Renal pelvis (tissue), 12 donors: Measurements from ENCODE around the gene EFNB3. TPM values are rescaled to one million over a fixed set of nuclear protein-coding genes. Genes with fewer than 3 reads are reported as not detected.

Experiments used
- DNase-seq: peaks from one replicate; pipeline ENCODE4 v3.0.0-alpha.2; 2013
- long read RNA-seq, 16 experiments: transcript quantifications; one replicate each; lab custom pipeline, GENCODE V29; 2026
- polyA plus RNA-seq, 3 donors: library from polyadenylated mRNA; unstranded; fragments of 120-200 nt; gene quantifications; one replicate each; pipeline ENCODE4 v1.2.1, GENCODE V29; 2013; ENCODE audit not compliant: insufficient read length in 3 of 3

Gene EFNB3
- 10 to 100 TPM; 21.3 to 29.1 (median 23.8) TPM for polyA plus RNA-seq
- long read RNA-seq, donor 1, transcript EFNB3-201 (5 exons, 3,222 nt), result major isoform, 12 of 12 reads
- long read RNA-seq, donor 1, partial matches to known transcripts, result 0 of 12 reads
- long read RNA-seq, donor 1, other reads (novel, unspliced or antisense), result 0 of 12 reads
- long read RNA-seq, donor 2, transcript EFNB3-201 (5 exons, 3,222 nt), result major isoform, 7 of 7 reads
- long read RNA-seq, donor 2, partial matches to known transcripts, result 0 of 7 reads
- long read RNA-seq, donor 2, other reads (novel, unspliced or antisense), result 0 of 7 reads
- long read RNA-seq, donor 3, partial matches to known transcripts, result 0 of 4 reads
- long read RNA-seq, donor 3, other reads (novel, unspliced or antisense), result 0 of 4 reads
- long read RNA-seq, donor 4, transcript EFNB3-201 (5 exons, 3,222 nt), result major isoform, 7 of 12 reads
- long read RNA-seq, donor 4, partial matches to known transcripts, result 5 of 12 reads
- long read RNA-seq, donor 4, other reads (novel, unspliced or antisense), result 0 of 12 reads
- long read RNA-seq, donor 5, partial matches to known transcripts, result 11 of 12 reads
- long read RNA-seq, donor 5, other reads (novel, unspliced or antisense), result 0 of 12 reads
- long read RNA-seq, donor 6, transcript EFNB3-201 (5 exons, 3,222 nt), result major isoform, 7 of 7 reads
- long read RNA-seq, donor 6, partial matches to known transcripts, result 0 of 7 reads
- long read RNA-seq, donor 6, other reads (novel, unspliced or antisense), result 0 of 7 reads
- long read RNA-seq, donor 7, transcript EFNB3-201 (5 exons, 3,222 nt), result major isoform, 5 of 5 reads
- long read RNA-seq, donor 7, partial matches to known transcripts, result 0 of 5 reads
- long read RNA-seq, donor 7, other reads (novel, unspliced or antisense), result 0 of 5 reads
- long read RNA-seq, donor 8, partial matches to known transcripts, result 0 of 4 reads
- long read RNA-seq, donor 8, other reads (novel, unspliced or antisense), result 0 of 4 reads
- long read RNA-seq, donor 9, transcript EFNB3-201 (5 exons, 3,222 nt), result major isoform, 5 of 10 reads
- long read RNA-seq, donor 9, partial matches to known transcripts, result 5 of 10 reads
- long read RNA-seq, donor 9, other reads (novel, unspliced or antisense), result 0 of 10 reads
- long read RNA-seq, donor 10, transcript EFNB3-201 (5 exons, 3,222 nt), result major isoform, 8 of 8 reads
- long read RNA-seq, donor 10, partial matches to known transcripts, result 0 of 8 reads
- long read RNA-seq, donor 10, other reads (novel, unspliced or antisense), result 0 of 8 reads
- long read RNA-seq, donor 11, transcript EFNB3-201 (5 exons, 3,222 nt), result major isoform, 5 of 5 reads
- long read RNA-seq, donor 11, partial matches to known transcripts, result 0 of 5 reads
- long read RNA-seq, donor 11, other reads (novel, unspliced or antisense), result 0 of 5 reads
- long read RNA-seq, donor 12, transcript EFNB3-201 (5 exons, 3,222 nt), result major isoform, 15 of 15 reads
- long read RNA-seq, donor 12, partial matches to known transcripts, result 0 of 15 reads
- long read RNA-seq, donor 12, other reads (novel, unspliced or antisense), result 0 of 15 reads
- long read RNA-seq, donor 13, partial matches to known transcripts, result 0 of 4 reads
- long read RNA-seq, donor 13, other reads (novel, unspliced or antisense), result 0 of 4 reads
- long read RNA-seq, donor 14, result 0 reads
- long read RNA-seq, donor 15, result 0 reads
- long read RNA-seq, donor 16, transcript EFNB3-201 (5 exons, 3,222 nt), result major isoform, 6 of 6 reads
- long read RNA-seq, donor 16, partial matches to known transcripts, result 0 of 6 reads
- long read RNA-seq, donor 16, other reads (novel, unspliced or antisense), result 0 of 6 reads

GRCh38 chr17:7704601-7705268 lies at the start of gene EFNB3:
Gene EFNB3 (plus strand): TSS chr17:7705202. CDS start chr17:7705599, 397 bp downstream.
- DNase-seq, result peak; percentile 76

GRCh38 chr17:7655541-7655840 lies 49.5 kb upstream of the EFNB3 start:
- DNase-seq, result no peak

- DNase-seq, result peak; percentile 72
Measured at GRCh38 chr17:7656958-7657609, 47.9 kb upstream of the EFNB3 start.

GRCh38 chr17:7667656-7668406 lies 37.2 kb upstream of the EFNB3 start:
- no peak for DNase-seq

GRCh38 chr17:7668482-7668881 lies 36.5 kb upstream of the EFNB3 start:
- DNase-seq, result no peak

GRCh38 chr17:7673239-7673638 lies 31.8 kb upstream of the EFNB3 start:
- no peak for DNase-seq

GRCh38 chr17:7674934-7675333 lies 30.1 kb upstream of the EFNB3 start:
- no peak for DNase-seq

- no peak for DNase-seq
Measured at GRCh38 chr17:7676533-7676932, 28.5 kb upstream of the EFNB3 start.

- no peak for DNase-seq
Measured at GRCh38 chr17:7677388-7678067, 27.5 kb upstream of the EFNB3 start.

GRCh38 chr17:7684851-7685532 lies 20.0 kb upstream of the EFNB3 start:
- no peak for DNase-seq

- DNase-seq, result peak; percentile 94
Measured at GRCh38 chr17:7685533-7686221, 19.3 kb upstream of the EFNB3 start.

GRCh38 chr17:7686222-7687071 lies 18.6 kb upstream of the EFNB3 start:
- DNase-seq, result no peak

GRCh38 chr17:7687072-7687907 lies 17.7 kb upstream of the EFNB3 start, which contains the start of gene TP53:
Gene TP53 (minus strand): TSS chr17:7687490. CDS start chr17:7676594, 10,896 bp downstream.
- DNase-seq, result peak; percentile 93

- peak; percentile 98 for DNase-seq
Measured at GRCh38 chr17:7687908-7688807, 16.8 kb upstream of the EFNB3 start, which contains the start of gene WRAP53. Gene WRAP53 (plus strand): TSS chr17:7688477. CDS start chr17:7688649, 172 bp downstream.
